Measurements from ENCODE around the gene AP2B1. TPM values are rescaled to one million over a fixed set of nuclear protein-coding genes. Genes with fewer than 3 reads are reported as not detected.
"Not testable (repeated sequence)": the region's sequence is repeated elsewhere in the genome, so short reads cannot be mapped to it uniquely, and the experiment has no call there.

Gene AP2B1
- total and polyA plus RNA-seq, 12 donors, result 23.4 to 167 (median 78.2) TPM

DNA sequence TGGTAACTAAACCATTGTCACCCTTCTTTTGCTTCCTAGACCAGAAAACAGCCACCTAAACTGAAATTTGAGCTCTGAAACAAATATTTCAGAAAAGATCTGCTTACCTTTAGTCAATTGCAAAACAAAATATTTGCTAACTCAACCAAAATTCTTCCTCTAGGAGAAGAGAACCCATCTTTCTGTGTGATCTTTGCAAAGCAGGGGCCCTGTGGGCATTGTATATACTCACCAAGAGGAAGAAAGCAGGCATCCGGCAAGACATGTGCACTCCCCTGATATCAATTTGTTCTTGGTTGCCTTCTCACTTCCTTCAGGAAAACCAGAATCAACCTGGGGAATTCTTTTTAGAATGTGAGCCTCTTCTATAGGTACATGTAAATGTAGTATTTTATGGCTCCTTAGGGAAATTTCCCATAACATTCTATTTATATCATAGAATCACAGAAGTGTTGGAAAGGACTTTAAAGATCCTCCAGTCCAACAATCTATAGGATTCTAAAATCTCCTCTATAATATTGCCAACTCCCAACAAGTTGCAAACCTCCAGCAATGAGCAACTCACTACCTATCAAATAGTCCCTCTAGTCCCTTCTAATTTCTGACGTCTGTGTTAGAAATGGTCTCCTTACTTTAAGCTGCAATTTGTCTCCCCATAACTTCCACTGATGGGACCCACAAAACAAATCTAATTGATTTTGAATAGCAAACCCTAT lies 27.5 kb upstream of the AP2B1 start:
- TF ChIP-seq, protein P1, sequence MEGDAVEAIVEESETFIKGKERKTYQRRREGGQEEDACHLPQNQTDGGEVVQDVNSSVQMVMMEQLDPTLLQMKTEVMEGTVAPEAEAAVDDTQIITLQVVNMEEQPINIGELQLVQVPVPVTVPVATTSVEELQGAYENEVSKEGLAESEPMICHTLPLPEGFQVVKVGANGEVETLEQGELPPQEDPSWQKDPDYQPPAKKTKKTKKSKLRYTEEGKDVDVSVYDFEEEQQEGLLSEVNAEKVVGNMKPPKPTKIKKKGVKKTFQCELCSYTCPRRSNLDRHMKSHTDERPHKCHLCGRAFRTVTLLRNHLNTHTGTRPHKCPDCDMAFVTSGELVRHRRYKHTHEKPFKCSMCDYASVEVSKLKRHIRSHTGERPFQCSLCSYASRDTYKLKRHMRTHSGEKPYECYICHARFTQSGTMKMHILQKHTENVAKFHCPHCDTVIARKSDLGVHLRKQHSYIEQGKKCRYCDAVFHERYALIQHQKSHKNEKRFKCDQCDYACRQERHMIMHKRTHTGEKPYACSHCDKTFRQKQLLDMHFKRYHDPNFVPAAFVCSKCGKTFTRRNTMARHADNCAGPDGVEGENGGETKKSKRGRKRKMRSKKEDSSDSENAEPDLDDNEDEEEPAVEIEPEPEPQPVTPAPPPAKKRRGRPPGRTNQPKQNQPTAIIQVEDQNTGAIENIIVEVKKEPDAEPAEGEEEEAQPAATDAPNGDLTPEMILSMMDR (IDR thresholded peaks at IDR 0.05), result no peak
- TF ChIP-seq POLR2A (IDR thresholded peaks at IDR 0.05), result no peak
- no peaks in the 10 kb centered on the region for H3K9me3 ChIP-seq (replicated peaks in 1 of 3)
- H3K27me3 ChIP-seq, result peaks cover 5% of the 10 kb centered on the region
- H3K4me1 ChIP-seq (replicated peaks in 1 of 2), result no peaks in the 10 kb centered on the region
- no peak overlapping the region for H3K4me3 ChIP-seq
- 36 to 65% (median 49%) methylated on average over 2 of the region's 2 CpGs for WGBS, 4 donors
- DNase-seq, result no peak
- intact Hi-C loops (cut with DNase I), result no loop called here
- H3K36me3 ChIP-seq (replicated peaks in 1 of 2), result no peaks in the 10 kb centered on the region
- H3K27ac ChIP-seq, result no peak overlapping the region

DNA sequence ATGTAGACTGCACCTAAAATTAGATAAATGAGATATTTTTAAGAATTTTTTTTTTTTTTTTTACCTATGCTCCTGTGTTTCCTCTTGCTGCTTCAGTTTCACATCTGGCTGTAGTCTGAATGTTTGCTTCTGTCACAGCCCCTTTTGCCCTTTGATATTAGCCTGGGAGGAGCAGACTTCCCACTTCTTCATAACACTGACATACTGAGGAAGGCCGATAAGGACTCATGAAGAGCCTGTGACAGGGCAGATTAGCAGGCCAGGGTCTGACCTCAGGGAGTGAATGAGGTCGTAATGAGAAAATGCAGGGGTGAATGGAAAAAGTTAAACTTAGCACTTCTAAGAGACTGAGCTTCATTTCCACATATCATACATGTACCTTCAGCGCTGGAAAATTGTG lies 26.4 kb upstream of the AP2B1 start, which contains the start of gene SLFN14:
TSS of gene SLFN14 (minus strand) at position 117 of the 400 bp plus-strand sequence. CDS start 2,757 bp downstream, outside the sequence.
- H3K36me3 ChIP-seq (replicated peaks in 1 of 2), result no peaks in the 10 kb centered on the region
- WGBS, 4 donors, result 47 to 64% (median 52%) methylated on average over 3 of the region's 3 CpGs
- H3K4me1 ChIP-seq (replicated peaks in 1 of 2), result no peaks in the 10 kb centered on the region
- intact Hi-C loops (cut with DNase I), result no loop called here
- DNase-seq, result no peak
- no peak within 1 kb of the TSS for H3K4me3 ChIP-seq
- peaks cover 5% of the 10 kb centered on the region for H3K27me3 ChIP-seq
- H3K9me3 ChIP-seq (replicated peaks in 1 of 3), result no peaks in the 10 kb centered on the region
- TF ChIP-seq, protein P1 (IDR thresholded peaks at IDR 0.05), result no peak
- TF ChIP-seq POLR2A (IDR thresholded peaks at IDR 0.05), result no peak
- no peak within 1 kb of the TSS for H3K27ac ChIP-seq

DNA sequence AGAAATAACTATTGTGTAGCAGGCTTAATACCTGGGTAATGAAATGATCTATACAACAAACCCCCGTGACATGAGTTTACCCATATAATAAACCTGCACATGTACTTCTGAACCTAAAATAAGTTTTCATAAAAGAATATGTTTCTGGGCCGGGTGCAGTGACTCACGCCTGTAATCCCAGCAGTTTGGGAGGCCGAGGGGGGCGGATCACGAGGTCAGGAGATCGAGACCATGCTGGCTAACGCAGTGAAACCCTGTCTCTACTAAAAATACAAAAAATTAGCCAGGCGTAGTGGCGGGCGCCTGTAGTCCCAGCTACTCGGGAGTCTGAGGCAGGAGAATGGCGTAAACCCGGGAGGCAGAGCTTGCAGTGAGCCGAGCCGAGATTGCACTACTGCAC lies 23.9 kb upstream of the AP2B1 start:
- H3K9me3 ChIP-seq (replicated peaks in 1 of 3); H3K27me3 ChIP-seq; H3K4me3 ChIP-seq; DNase-seq; intact Hi-C loops (cut with DNase I); H3K4me1 ChIP-seq (replicated peaks in 1 of 2); H3K27ac ChIP-seq; H3K36me3 ChIP-seq (replicated peaks in 1 of 2): not testable (repeated sequence)
- 73 to 85% (median 78%) methylated on average over 12 to 16 of the region's 16 CpGs for WGBS, 4 donors

DNA sequence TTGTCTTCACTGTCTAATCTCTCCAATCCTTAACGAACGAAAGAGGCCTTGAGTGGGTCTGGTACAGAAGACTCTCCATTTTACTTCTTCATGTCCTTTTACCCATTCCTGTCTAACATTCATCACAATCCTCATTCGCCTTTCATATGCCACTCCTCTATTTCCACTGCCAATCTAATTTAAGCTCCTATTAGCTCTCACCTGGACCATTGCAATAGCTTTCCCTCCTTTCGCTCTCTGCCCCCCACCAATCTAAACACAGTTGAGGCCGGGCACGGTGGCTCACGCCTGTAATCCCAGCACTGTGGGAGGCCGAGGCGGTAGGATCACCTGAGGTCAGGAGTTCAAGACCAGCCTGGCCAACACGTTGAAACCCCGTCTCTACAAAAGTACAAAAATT lies 20.2 kb upstream of the AP2B1 start:
- no peaks in the 10 kb centered on the region for H3K36me3 ChIP-seq (replicated peaks in 1 of 2)
- TF ChIP-seq, protein P1 (IDR thresholded peaks at IDR 0.05), result no peak
- TF ChIP-seq POLR2A (IDR thresholded peaks at IDR 0.05), result no peak
- peak overlapping the region in 1 of 4 donors; percentile 70 for H3K4me3 ChIP-seq
- peaks cover 7 to 22% of the 10 kb centered on the region in 2 donors for H3K4me1 ChIP-seq (replicated peaks in 1 of 2)
- H3K27me3 ChIP-seq, result no peaks in the 10 kb centered on the region
- H3K9me3 ChIP-seq (replicated peaks in 1 of 3), result no peaks in the 10 kb centered on the region
- H3K27ac ChIP-seq, result no peak overlapping the region
- no peak for DNase-seq
- WGBS, 4 donors, result 67 to 74% (median 69%) methylated on average over 11 of the region's 11 CpGs
- intact Hi-C loops (cut with DNase I), result no loop called here

DNA sequence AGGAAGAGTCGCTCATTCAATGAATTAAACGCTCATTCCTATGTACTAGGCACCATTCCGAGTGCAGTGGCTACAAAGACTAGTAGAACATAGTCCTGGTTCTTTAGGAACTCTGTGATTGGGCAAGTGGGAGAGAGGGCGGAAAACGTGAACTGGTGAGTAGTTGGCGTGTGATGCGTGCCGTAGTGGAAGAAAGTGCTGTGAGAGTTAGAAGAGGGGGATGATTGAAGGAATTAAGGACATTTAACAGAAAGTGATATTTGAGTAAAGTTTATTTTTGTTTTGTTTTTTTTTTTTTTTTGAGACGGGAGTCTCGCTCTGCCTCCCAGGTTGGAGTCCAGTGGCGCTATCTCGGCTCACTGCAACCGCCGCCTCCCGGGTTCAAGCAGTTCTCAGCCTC lies 18.6 kb upstream of the AP2B1 start:
- Histone ChIP-seq H3K27ac (peak overlapping the region in 4 of 5 donors; percentile 67 to 89 (median 75)), H3K9me3 (replicated peaks in 1 of 3) (no peaks in the 10 kb centered on the region), H3K4me1 (replicated peaks in 1 of 2) (peaks cover 7 to 22% of the 10 kb centered on the region in 2 donors), H3K4me3 (peak overlapping the region in 3 of 4 donors; percentile 43 to 70 (median 66)), H3K27me3 (no peaks in the 10 kb centered on the region), H3K36me3 (replicated peaks in 1 of 2) (no peaks in the 10 kb centered on the region)
- WGBS, 4 donors, result 16 to 34% (median 19%) methylated on average over 15 of the region's 15 CpGs
- no peak for TF ChIP-seq POLR2A (IDR thresholded peaks at IDR 0.05)
- TF ChIP-seq, protein P1 (IDR thresholded peaks at IDR 0.05), result no peak
- intact Hi-C loops (cut with DNase I), result no loop called here
- DNase-seq, result peak in 5 of 7 donors; percentile 30 to 67 (median 55)

Data from adrenal gland (tissue), 12 donors.